ENCODE data around the gene DCAF4. TPM values are rescaled to one million over a fixed set of nuclear protein-coding genes. Genes with fewer than 3 reads are reported as not detected.

The DCAF4 gene
- total RNA-seq, 3 donors from 2014 or later = 19.8 to 49.5 (median 36.1) TPM

DNA sequence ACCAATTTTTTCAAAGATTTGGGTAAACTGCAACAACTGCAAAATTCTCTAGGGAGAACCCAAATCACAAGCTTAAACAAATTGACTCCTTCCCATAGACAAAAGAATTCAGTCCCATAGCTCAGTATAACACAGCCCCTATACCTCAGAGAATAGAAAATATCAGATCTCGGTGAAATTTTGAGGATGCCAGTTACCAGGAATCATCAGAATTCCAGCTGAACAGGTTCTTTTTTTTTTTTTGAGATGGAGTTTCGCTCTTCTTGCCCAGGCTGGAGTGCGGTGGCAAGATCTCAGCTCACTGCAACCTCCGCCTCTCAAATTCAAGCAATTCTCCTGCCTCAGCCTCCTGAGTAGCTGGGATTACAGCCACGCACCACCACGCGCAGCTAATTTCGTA lies 63.9 kb downstream of the DCAF4 start:
- H3K4me1 ChIP-seq = no peaks in the 10 kb centered on the region
- no peaks in the 10 kb centered on the region for H3K27me3 ChIP-seq
- no peak for DNase-seq (ENCODE audit: low spot score in 2 of 2)
- intact Hi-C loops (cut with DNase I; ENCODE audit: low total_unique reads) = no loop called here
- no peaks in the 10 kb centered on the region for H3K36me3 ChIP-seq
- H3K27ac ChIP-seq = no peak overlapping the region
- TF ChIP-seq POLR2A (IDR thresholded peaks at IDR 0.05) (no peak), POLR2AphosphoS5 (IDR thresholded peaks at IDR 0.05) (no peak)
- TF ChIP-seq, protein P1, sequence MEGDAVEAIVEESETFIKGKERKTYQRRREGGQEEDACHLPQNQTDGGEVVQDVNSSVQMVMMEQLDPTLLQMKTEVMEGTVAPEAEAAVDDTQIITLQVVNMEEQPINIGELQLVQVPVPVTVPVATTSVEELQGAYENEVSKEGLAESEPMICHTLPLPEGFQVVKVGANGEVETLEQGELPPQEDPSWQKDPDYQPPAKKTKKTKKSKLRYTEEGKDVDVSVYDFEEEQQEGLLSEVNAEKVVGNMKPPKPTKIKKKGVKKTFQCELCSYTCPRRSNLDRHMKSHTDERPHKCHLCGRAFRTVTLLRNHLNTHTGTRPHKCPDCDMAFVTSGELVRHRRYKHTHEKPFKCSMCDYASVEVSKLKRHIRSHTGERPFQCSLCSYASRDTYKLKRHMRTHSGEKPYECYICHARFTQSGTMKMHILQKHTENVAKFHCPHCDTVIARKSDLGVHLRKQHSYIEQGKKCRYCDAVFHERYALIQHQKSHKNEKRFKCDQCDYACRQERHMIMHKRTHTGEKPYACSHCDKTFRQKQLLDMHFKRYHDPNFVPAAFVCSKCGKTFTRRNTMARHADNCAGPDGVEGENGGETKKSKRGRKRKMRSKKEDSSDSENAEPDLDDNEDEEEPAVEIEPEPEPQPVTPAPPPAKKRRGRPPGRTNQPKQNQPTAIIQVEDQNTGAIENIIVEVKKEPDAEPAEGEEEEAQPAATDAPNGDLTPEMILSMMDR (IDR thresholded peaks at IDR 0.05) = no peak
- no peaks in the 10 kb centered on the region for H3K9me3 ChIP-seq
- H3K4me3 ChIP-seq = no peak overlapping the region

- intact Hi-C loops (cut with DNase I; ENCODE audit: low total_unique reads) = no loop called here
- Histone ChIP-seq H3K4me1 (no peaks in the 10 kb centered on the region), H3K4me3 (no peak overlapping the region), H3K36me3 (no peaks in the 10 kb centered on the region), H3K27me3 (no peaks in the 10 kb centered on the region), H3K9me3 (no peaks in the 10 kb centered on the region), H3K27ac (no peak overlapping the region)
- no peak for DNase-seq (ENCODE audit: low spot score in 2 of 2)
- TF ChIP-seq, protein P1 (IDR thresholded peaks at IDR 0.05) = no peak
Observed at GRCh38 chr14:72996916-72997315, 70.7 kb downstream of the DCAF4 start.

- H3K36me3 ChIP-seq = no peaks in the 10 kb centered on the region
Observed at GRCh38 chr14:72998252-72998903, 72.1 kb downstream of the DCAF4 start.

GRCh38 chr14:72999316-72999715 lies 73.1 kb downstream of the DCAF4 start:
- Histone ChIP-seq H3K27me3 (no peaks in the 10 kb centered on the region), H3K9me3 (no peaks in the 10 kb centered on the region), H3K27ac (no peak overlapping the region), H3K4me1 (no peaks in the 10 kb centered on the region), H3K4me3 (no peak overlapping the region), H3K36me3 (no peaks in the 10 kb centered on the region)
- intact Hi-C loops (cut with DNase I; ENCODE audit: low total_unique reads) = no loop called here
- no peak for DNase-seq (ENCODE audit: low spot score in 2 of 2)
- TF ChIP-seq, protein P1 (IDR thresholded peaks at IDR 0.05) = no peak
- no peak for TF ChIP-seq POLR2AphosphoS5 (IDR thresholded peaks at IDR 0.05)
- TF ChIP-seq POLR2A (IDR thresholded peaks at IDR 0.05) = no peak

More at GRCh38 chr14:72998252-72998903, 72.1 kb downstream of the DCAF4 start:
- no peak overlapping the region for H3K27ac ChIP-seq
- TF ChIP-seq, protein P1 (IDR thresholded peaks at IDR 0.05) = no peak
- TF ChIP-seq POLR2AphosphoS5 (IDR thresholded peaks at IDR 0.05) (no peak), POLR2A (IDR thresholded peaks at IDR 0.05) (no peak)
- H3K4me3 ChIP-seq = no peak overlapping the region
- no peaks in the 10 kb centered on the region for H3K4me1 ChIP-seq
- no peak for DNase-seq (ENCODE audit: low spot score in 2 of 2)
- intact Hi-C loops (cut with DNase I; ENCODE audit: low total_unique reads) = no loop called here
- no peaks in the 10 kb centered on the region for H3K27me3 ChIP-seq
- H3K9me3 ChIP-seq = no peaks in the 10 kb centered on the region

DNA sequence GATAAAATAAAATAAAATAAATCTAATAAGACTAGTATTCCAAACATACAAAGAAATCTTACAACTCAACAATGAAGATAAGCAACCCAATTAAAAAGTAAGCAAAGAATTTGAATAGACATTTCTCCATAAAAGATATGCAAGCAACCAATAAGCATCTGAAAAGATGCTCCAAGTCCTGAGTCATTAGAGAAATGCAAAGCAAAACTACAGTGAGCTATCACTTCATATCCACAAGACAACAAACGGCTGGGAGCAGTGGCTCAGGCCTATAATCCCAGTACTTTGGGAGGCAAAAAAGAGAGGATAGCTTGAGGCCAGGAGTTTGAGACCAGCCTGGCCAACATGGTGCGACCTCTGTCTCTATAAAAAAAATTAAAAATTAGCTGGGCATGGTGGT lies 73.8 kb downstream of the DCAF4 start:
- intact Hi-C loops (cut with DNase I; ENCODE audit: low total_unique reads) = no loop called here
- Histone ChIP-seq H3K27ac (no peak overlapping the region), H3K36me3 (no peaks in the 10 kb centered on the region), H3K4me1 (no peaks in the 10 kb centered on the region), H3K27me3 (no peaks in the 10 kb centered on the region), H3K4me3 (no peak overlapping the region), H3K9me3 (no peaks in the 10 kb centered on the region)
- no peak for DNase-seq (ENCODE audit: low spot score in 2 of 2)
- TF ChIP-seq POLR2A (IDR thresholded peaks at IDR 0.05) (no peak), POLR2AphosphoS5 (IDR thresholded peaks at IDR 0.05) (no peak)
- TF ChIP-seq, protein P1 (IDR thresholded peaks at IDR 0.05) = no peak

Data from breast epithelium (tissue), 4 donors.